ENCODE data around the gene TRIO. TPM values are rescaled to one million over a fixed set of nuclear protein-coding genes. Genes with fewer than 3 reads are reported as not detected.

The TRIO gene
- total RNA-seq, 1 donor from 2014 or later, result 223 TPM

DNA sequence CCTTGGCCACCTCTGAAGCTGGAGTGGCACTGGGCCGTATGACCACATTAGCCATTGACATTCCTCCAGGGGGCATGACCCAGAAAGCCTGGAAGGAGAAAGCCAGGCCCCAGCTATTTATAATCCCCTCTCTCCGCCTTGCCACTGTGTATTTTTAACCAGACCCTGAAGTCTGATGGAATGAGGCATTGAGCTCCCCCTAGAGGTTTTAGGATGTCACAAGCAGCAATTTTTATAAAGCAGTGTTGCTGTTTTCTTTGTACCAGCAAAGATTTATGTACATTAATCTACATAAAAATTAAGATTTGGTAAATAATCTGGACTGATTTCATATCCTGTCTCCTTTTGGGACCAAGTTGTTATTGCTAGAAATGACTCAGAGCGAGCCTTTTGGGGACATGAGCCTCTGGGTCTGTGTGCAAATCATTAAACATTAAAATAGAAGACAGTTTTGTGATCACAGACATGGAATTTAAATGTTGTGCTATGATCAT, 127.1 kb downstream of the TRIO start:
- ATAC-seq (ENCODE audit: low read depth) (peak; percentile 75), DNase-seq (no peak)
- no peaks in the 10 kb centered on the region for H3K27me3 Mint-ChIP-seq
- intact Hi-C loops (cut with micrococcal nuclease), result loop anchor here (1.0 to 2.0 kb wide), 5 partner anchors 17 to 282 kb away; no protein-coding TSS in a partner anchor
- CTCF ChIA-PET, result interaction anchor here (0.7 to 6.1 kb wide), 38 partner anchors 8 to 283 kb away, joined by 3 to 70 read pairs (median 4); partner anchors contain the start of gene TRIO
- no peak overlapping the region for H3K4me3 Mint-ChIP-seq
- H3K9me3 Mint-ChIP-seq, result no peaks in the 10 kb centered on the region
- POLR2A ChIA-PET, result interaction anchor here (0.5 to 1.8 kb wide), 7 partner anchors 23 to 282 kb away, joined by 3 to 9 read pairs (median 4); partner anchors contain the start of gene TRIO
- H3K27ac Mint-ChIP-seq, result no peak overlapping the region
- H3K4me1 Mint-ChIP-seq, result peaks cover 53% of the 10 kb centered on the region
- TF ChIP-seq, protein P1, sequence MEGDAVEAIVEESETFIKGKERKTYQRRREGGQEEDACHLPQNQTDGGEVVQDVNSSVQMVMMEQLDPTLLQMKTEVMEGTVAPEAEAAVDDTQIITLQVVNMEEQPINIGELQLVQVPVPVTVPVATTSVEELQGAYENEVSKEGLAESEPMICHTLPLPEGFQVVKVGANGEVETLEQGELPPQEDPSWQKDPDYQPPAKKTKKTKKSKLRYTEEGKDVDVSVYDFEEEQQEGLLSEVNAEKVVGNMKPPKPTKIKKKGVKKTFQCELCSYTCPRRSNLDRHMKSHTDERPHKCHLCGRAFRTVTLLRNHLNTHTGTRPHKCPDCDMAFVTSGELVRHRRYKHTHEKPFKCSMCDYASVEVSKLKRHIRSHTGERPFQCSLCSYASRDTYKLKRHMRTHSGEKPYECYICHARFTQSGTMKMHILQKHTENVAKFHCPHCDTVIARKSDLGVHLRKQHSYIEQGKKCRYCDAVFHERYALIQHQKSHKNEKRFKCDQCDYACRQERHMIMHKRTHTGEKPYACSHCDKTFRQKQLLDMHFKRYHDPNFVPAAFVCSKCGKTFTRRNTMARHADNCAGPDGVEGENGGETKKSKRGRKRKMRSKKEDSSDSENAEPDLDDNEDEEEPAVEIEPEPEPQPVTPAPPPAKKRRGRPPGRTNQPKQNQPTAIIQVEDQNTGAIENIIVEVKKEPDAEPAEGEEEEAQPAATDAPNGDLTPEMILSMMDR (IDR thresholded peaks at IDR 0.05), result peak; percentile 67
- H3K36me3 Mint-ChIP-seq (ENCODE audit: low read depth), result peaks cover 18% of the 10 kb centered on the region

DNA sequence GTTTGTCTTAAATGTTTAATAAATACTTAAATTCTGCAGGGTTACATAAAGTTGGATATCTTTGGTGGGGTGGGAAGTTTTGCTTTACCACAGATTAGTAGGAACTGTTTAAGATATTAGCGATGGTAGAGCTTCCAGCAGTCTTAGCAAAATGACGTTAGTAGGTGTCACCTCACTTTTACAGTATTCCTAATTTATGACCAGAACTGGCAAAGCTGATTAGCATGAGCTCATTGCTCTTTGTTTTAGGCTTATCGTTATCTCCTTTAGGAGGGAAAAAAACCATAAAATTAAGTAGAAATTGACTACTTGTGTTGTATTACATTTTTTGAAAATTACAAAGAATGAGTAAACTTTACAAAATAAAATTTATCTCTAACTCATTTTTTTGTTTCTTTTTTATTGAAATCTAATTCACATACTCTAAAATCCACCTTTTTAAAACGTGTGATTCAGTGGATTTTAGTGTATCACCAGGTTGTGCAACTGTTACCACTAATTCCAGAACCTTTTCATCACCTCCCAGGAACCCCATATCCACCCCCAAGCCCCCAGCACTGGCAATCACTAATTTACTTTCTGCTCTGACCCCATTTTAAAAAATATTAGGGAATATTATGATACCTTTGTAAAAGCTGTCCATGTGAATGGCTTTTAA, 129.5 kb downstream of the TRIO start:
- H3K27me3 Mint-ChIP-seq, result no peaks in the 10 kb centered on the region

DNA sequence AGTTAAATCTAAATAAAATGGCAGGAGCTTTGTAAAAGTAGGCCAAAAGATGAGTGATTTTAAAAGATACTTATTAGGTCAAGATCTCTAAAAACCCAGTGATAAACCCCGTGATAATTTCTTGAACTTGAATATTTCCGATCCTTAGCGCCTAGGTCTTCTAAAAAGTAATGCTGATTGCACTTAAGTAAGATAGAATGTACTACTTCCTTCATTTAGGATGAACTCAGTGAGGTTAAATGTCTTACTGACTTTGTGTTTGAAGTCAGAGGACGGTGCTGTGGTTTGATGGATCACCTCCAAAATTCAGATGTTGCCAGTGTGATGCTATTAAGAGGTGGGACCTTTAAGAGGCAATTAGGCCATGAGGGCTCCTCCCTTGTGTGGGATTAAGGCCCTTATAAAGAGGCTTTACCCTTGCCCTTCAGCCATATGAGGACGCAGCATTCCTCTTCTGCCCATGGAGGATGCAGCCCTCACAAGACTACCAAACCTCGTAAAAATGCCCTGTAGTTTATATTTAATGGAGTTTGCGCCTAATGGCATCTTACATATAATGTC, 130.1 kb downstream of the TRIO start:
- Mint-ChIP-seq H3K27me3 (no peaks in the 10 kb centered on the region), H3K36me3 (ENCODE audit: low read depth) (peaks cover 22% of the 10 kb centered on the region), H3K4me1 (peaks cover 61% of the 10 kb centered on the region), H3K9me3 (no peaks in the 10 kb centered on the region), H3K27ac (no peak overlapping the region), H3K4me3 (no peak overlapping the region)
- ATAC-seq (ENCODE audit: low read depth) (no peak), DNase-seq (no peak)
- TF ChIP-seq, protein P1 (IDR thresholded peaks at IDR 0.05), result no peak
- ChIA-PET POLR2A (no interaction called here), CTCF (interaction anchor here (1.5 to 6.1 kb wide), 2 partner anchors 91 to 164 kb away, joined by 3 to 70 read pairs; no protein-coding TSS in a partner anchor)
- intact Hi-C loops (cut with micrococcal nuclease), result no loop called here

More for the DNA sequence above, 129.5 kb downstream of the TRIO start:
- H3K4me3 Mint-ChIP-seq, result no peak overlapping the region
- no peak overlapping the region for H3K27ac Mint-ChIP-seq
- no peak for DNase-seq
- intact Hi-C loops (cut with micrococcal nuclease), result no loop called here
- ATAC-seq (ENCODE audit: low read depth), result no peak
- no peaks in the 10 kb centered on the region for H3K9me3 Mint-ChIP-seq
- peaks cover 61% of the 10 kb centered on the region for H3K4me1 Mint-ChIP-seq
- peaks cover 20% of the 10 kb centered on the region for H3K36me3 Mint-ChIP-seq (ENCODE audit: low read depth)
- TF ChIP-seq, protein P1 (IDR thresholded peaks at IDR 0.05), result no peak
- ChIA-PET CTCF (interaction anchor here (1.5 to 6.1 kb wide), 3 partner anchors 92 to 163 kb away, joined by 3 to 70 read pairs (median 18); partner anchors contain the start of gene TRIO), POLR2A (no interaction called here)

DNA sequence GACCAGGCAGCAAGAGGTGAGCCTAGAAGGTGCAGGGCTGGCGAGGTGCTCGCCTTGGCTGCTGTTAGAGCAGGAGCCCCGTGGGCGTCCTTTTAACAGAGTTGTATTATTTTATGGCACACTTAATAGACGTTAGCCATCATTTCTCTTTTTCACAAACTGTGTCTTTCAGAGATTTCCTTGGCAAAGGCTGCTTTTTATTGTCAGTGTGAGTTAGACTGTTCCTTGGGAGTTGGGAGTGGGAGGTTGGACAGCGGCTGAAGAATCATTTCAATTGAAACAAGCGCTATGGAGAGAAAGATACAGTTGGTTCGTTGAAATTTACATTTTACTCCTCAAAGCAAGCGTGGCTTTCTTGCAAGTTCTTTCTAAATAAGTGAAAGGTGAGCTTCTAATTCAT, 133.2 kb downstream of the TRIO start:
- ChIA-PET POLR2A (interaction anchor here (1.2 to 1.5 kb wide), 2 partner anchors 9 to 122 kb away, joined by 3 to 4 read pairs; no protein-coding TSS in a partner anchor), CTCF (interaction anchor here (1.2 to 1.6 kb wide), 2 partner anchors 75 to 168 kb away, joined by 5 read pairs; no protein-coding TSS in a partner anchor)
- Mint-ChIP-seq H3K9me3 (no peaks in the 10 kb centered on the region), H3K36me3 (ENCODE audit: low read depth) (peaks cover 44% of the 10 kb centered on the region), H3K27ac (peak overlapping the region; percentile 41), H3K4me1 (peaks cover 35% of the 10 kb centered on the region), H3K27me3 (no peaks in the 10 kb centered on the region), H3K4me3 (no peak overlapping the region)
- ATAC-seq (ENCODE audit: low read depth) (no peak), DNase-seq (no peak)
- intact Hi-C loops (cut with micrococcal nuclease), result no loop called here
- TF ChIP-seq, protein P1 (IDR thresholded peaks at IDR 0.05), result no peak
